Measurements from ENCODE around the gene SMAGP. TPM values are rescaled to one million over a fixed set of nuclear protein-coding genes. Genes with fewer than 3 reads are reported as not detected.
A peak's percentile ranks its signal among the peaks of the same experiment; 100 is the strongest.

SMAGP gene
- total RNA-seq, 1 experiment from 2014 or later = 62.5 TPM

GRCh38 chr12:51218607-51219161 is 51.5 kb downstream of the SMAGP start:
- BruUV-seq (replicated peaks) = no TSS peak
- Histone ChIP-seq H3K27ac (ENCODE audit: low read length) (no peak overlapping the region), H3K9me2 (replicated peaks; ENCODE audit: low read length) (no peaks in the 10 kb centered on the region), H3K4me2 (ENCODE audit: low read length) (peak overlapping the region; percentile 80), H3K27me3 (ENCODE audit: low read length) (no peaks in the 10 kb centered on the region), H3F3A (ENCODE audit: low read length, unreplicated experiment) (no peaks in the 10 kb centered on the region), H3K9me3 (ENCODE audit: low read length) (no peaks in the 10 kb centered on the region), H3K79me2 (ENCODE audit: low read length) (no peaks in the 10 kb centered on the region), H3K36me3 (ENCODE audit: low read depth, low read length) (no peaks in the 10 kb centered on the region), H2AFZ (ENCODE audit: low read length) (peak overlapping the region; percentile 79), H3K4me3 (ENCODE audit: low read length) (peak overlapping the region; percentile 66), H3K9ac (ENCODE audit: low read length) (peak overlapping the region; percentile 59), H3K4me1 (ENCODE audit: insufficient read depth, low read length) (no peaks in the 10 kb centered on the region), H4K20me1 (ENCODE audit: low read length) (no peaks in the 10 kb centered on the region)
- intact Hi-C loops (cut with micrococcal nuclease) = no loop called here
- no peak for ATAC-seq
- TF ChIP-seq EZH2 (IDR thresholded peaks at IDR 0.05; ENCODE audit: low read length, unreplicated experiment) = no peak
- no peak for TF ChIP-seq EZH2phosphoT487 (IDR thresholded peaks at IDR 0.05; ENCODE audit: borderline replicate concordance, low read length)
- TF ChIP-seq CTCF (conservative IDR thresholded peaks at IDR 0.05; ENCODE audit: low read depth, low read length) = no peak
- CTCF ChIA-PET = interaction anchor here (0.5 kb wide), 1 partner anchor 8 kb away, joined by 7 read pairs; no protein-coding TSS in a partner anchor
- DNase-seq = no peak
- POLR2A ChIA-PET (ENCODE audit: unreplicated experiment) = interaction anchor here (0.6 kb wide), 1 partner anchor 20 kb away, joined by 3 read pairs; the partner anchor contains the start of gene DAZAP2

GRCh38 chr12:51217968-51218606 is 52.1 kb downstream of the SMAGP start, which contains the start of gene POU6F1:
POU6F1 (minus strand) TSS chr12:51218062; CDS start chr12:51206836, 11,226 bp downstream.
- Histone ChIP-seq H3K4me1 (ENCODE audit: insufficient read depth, low read length) (no peaks in the 10 kb centered on the region), H3K27me3 (ENCODE audit: low read length) (no peaks in the 10 kb centered on the region), H3F3A (ENCODE audit: low read length, unreplicated experiment) (no peaks in the 10 kb centered on the region), H4K20me1 (ENCODE audit: low read length) (no peaks in the 10 kb centered on the region), H3K36me3 (ENCODE audit: low read depth, low read length) (no peaks in the 10 kb centered on the region), H3K4me2 (ENCODE audit: low read length) (peak within 1 kb of the TSS; percentile 80), H3K9ac (ENCODE audit: low read length) (peak within 1 kb of the TSS; percentile 59), H3K9me3 (ENCODE audit: low read length) (no peaks in the 10 kb centered on the region), H3K9me2 (replicated peaks; ENCODE audit: low read length) (no peaks in the 10 kb centered on the region), H2AFZ (ENCODE audit: low read length) (peak within 1 kb of the TSS; percentile 79), H3K79me2 (ENCODE audit: low read length) (no peaks in the 10 kb centered on the region), H3K27ac (ENCODE audit: low read length) (no peak within 1 kb of the TSS), H3K4me3 (ENCODE audit: low read length) (peak within 1 kb of the TSS; percentile 66)
- ChIA-PET CTCF (interaction anchor here (0.5 kb wide), 1 partner anchor 9 kb away, joined by 7 read pairs; no protein-coding TSS in a partner anchor), POLR2A (ENCODE audit: unreplicated experiment) (interaction anchor here (0.5 to 0.6 kb wide), 3 partner anchors 20 to 683 kb away, joined by 3 to 4 read pairs (median 3); partner anchors contain the start of gene DAZAP2)
- no peak for TF ChIP-seq EZH2 (IDR thresholded peaks at IDR 0.05; ENCODE audit: low read length, unreplicated experiment)
- TF ChIP-seq EZH2phosphoT487 (IDR thresholded peaks at IDR 0.05; ENCODE audit: borderline replicate concordance, low read length) = no peak
- no peak for TF ChIP-seq CTCF (conservative IDR thresholded peaks at IDR 0.05; ENCODE audit: low read depth, low read length)
- ATAC-seq (peak; percentile 67), DNase-seq (peak; percentile 49)
- intact Hi-C loops (cut with micrococcal nuclease) = no loop called here
- BruUV-seq (replicated peaks) = no TSS peak

All from PC-3 (cell line).